Astrocyte (in vitro differentiated cells and primary cell): ENCODE data around the gene MIEF1. TPM values are rescaled to one million over a fixed set of nuclear protein-coding genes. Genes with fewer than 3 reads are reported as not detected.
A peak's percentile ranks its signal among the peaks of the same experiment; 100 is the strongest.

ENCODE experiments used
- DNase-seq: peaks from one replicate; pipeline ENCODE4 v3.0.0-alpha.2; 2010; ENCODE audit warnings: low read depth
- FAIRE-seq: peaks from 2 replicates; lab custom pipeline; 2011; peaks lifted over from hg19 to GRCh38; lab: Jason Lieb, UNC
- H2AFZ ChIP-seq: 2 replicates; pipeline ENCODE4 v1.6.0; 2012; ENCODE audit warnings: low read depth, low read length, inconsistent platforms
- H3K27ac ChIP-seq: 2 replicates; pipeline ENCODE4 v1.5.1; 2011; ENCODE audit warnings: low read depth, low read length, inconsistent platforms
- H3K27me3 ChIP-seq: 2 replicates; pipeline ENCODE4 v1.6.0; 2011; ENCODE audit warnings: low read length, inconsistent platforms; ENCODE audit not compliant: insufficient read depth
- H3K36me3 ChIP-seq: 2 replicates; pipeline ENCODE4 v1.5.1; 2011; ENCODE audit warnings: low read length, inconsistent platforms; ENCODE audit not compliant: insufficient read depth
- H3K4me1 ChIP-seq: 2 replicates; pipeline ENCODE4 v1.5.1; 2011; ENCODE audit warnings: low read length, inconsistent platforms; ENCODE audit not compliant: insufficient read depth
- H3K4me2 ChIP-seq: 2 replicates; pipeline ENCODE4 v1.6.0; 2012; ENCODE audit warnings: low read length, inconsistent platforms
- H3K4me3 ChIP-seq: 2 replicates; pipeline ENCODE4 v1.5.1; 2011; ENCODE audit warnings: low read depth, mild to moderate bottlenecking, low read length, inconsistent platforms; ENCODE audit not compliant: insufficient read depth
- H3K79me2 ChIP-seq: 2 replicates; pipeline ENCODE4 v1.6.0; 2012; ENCODE audit warnings: mild to moderate bottlenecking, low read length, inconsistent platforms; ENCODE audit not compliant: insufficient read depth
- H3K9ac ChIP-seq: 2 replicates; pipeline ENCODE4 v1.6.0; 2012; ENCODE audit warnings: mild to moderate bottlenecking, low read length, inconsistent platforms
- H3K9me3 ChIP-seq: 2 replicates; pipeline ENCODE4 v1.5.1; 2012; ENCODE audit warnings: low read depth, mild to moderate bottlenecking, low read length, inconsistent platforms; ENCODE audit not compliant: insufficient read depth
- H4K20me1 ChIP-seq: 2 replicates; pipeline ENCODE4 v1.6.0; 2012; ENCODE audit warnings: low read length, inconsistent platforms; ENCODE audit not compliant: insufficient read depth
- H3K27ac Mint-ChIP-seq: one replicate; pipeline ENCODE4 v1.8.0; 2021; ENCODE audit warnings: mild to moderate bottlenecking, mixed read lengths; ENCODE audit not compliant: unreplicated experiment
- H3K27me3 Mint-ChIP-seq: one replicate; pipeline ENCODE4 v1.8.0; 2021; ENCODE audit warnings: low read depth, mixed read lengths; ENCODE audit not compliant: unreplicated experiment
- H3K36me3 Mint-ChIP-seq: one replicate; pipeline ENCODE4 v1.8.0; 2021; ENCODE audit warnings: low read depth, mixed read lengths; ENCODE audit not compliant: unreplicated experiment
- H3K4me1 Mint-ChIP-seq: one replicate; pipeline ENCODE4 v1.8.0; 2021; ENCODE audit warnings: low read depth, mixed read lengths; ENCODE audit not compliant: unreplicated experiment
- H3K4me3 Mint-ChIP-seq: one replicate; pipeline ENCODE4 v1.8.0; 2021; ENCODE audit warnings: mild to moderate bottlenecking, moderate library complexity, mixed read lengths; ENCODE audit not compliant: unreplicated experiment
- H3K9me3 Mint-ChIP-seq: one replicate; pipeline ENCODE4 v1.8.0; 2021; ENCODE audit warnings: mild to moderate bottlenecking, mixed read lengths; ENCODE audit not compliant: unreplicated experiment
- CTCF ChIP-seq: IDR thresholded peaks from 2 replicates; pipeline ENCODE4 v1.5.1; 2011; ENCODE audit warnings: low read depth, mild to moderate bottlenecking, inconsistent platforms, low read length, moderate library complexity; ENCODE audit not compliant: insufficient read depth
- EZH2 ChIP-seq: IDR thresholded peaks from 2 replicates; pipeline ENCODE4 v1.6.1; 2012; ENCODE audit warnings: mild to moderate bottlenecking, low read length, inconsistent platforms; ENCODE audit not compliant: insufficient read depth
- total RNA-seq: library from RNA; stranded (reverse); gene quantifications from 2 replicates; pipeline ENCODE4 v1.2.1, GENCODE V29; 2021

MIEF1 gene
- total RNA-seq, 1 donor from 2014 or later, result 35.6 TPM

DNA sequence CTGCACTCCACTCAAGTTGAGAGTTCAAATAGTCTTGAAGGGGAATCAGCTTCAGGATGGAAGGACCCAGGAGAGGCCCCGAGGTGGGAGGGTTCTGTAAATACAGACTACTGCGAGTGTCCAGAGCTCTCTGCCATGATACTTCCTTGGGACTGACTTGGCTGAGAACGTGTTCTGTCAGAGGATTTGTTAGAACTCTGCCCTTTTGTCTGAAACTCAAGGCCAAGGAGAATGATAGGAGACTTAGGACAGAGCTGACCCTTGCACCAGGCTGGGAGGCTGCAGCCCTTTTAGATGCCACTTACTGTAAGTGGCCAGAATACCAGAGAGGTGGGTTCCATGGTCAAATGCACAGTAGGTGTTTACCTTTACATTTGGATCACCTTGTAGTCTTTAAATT is 15.4 kb downstream of the MIEF1 start:
- Mint-ChIP-seq H3K27me3 (no peaks in the 10 kb centered on the region), H3K4me3 (no peak overlapping the region), H3K9me3 (no peaks in the 10 kb centered on the region), H3K27ac (no peak overlapping the region), H3K4me1 (peaks cover 14% of the 10 kb centered on the region), H3K36me3 (peaks cover 28% of the 10 kb centered on the region)
- Histone ChIP-seq H3K4me3 (no peak overlapping the region), H3K79me2 (peaks cover 74% of the 10 kb centered on the region), H2AFZ (no peak overlapping the region), H3K36me3 (peaks cover 29% of the 10 kb centered on the region), H3K4me2 (no peak overlapping the region), H3K27ac (no peak overlapping the region), H3K27me3 (no peaks in the 10 kb centered on the region), H3K9ac (no peak overlapping the region), H3K9me3 (no peaks in the 10 kb centered on the region), H4K20me1 (peaks cover 49% of the 10 kb centered on the region), H3K4me1 (peaks cover 19% of the 10 kb centered on the region)
- FAIRE-seq (no peak), DNase-seq (no peak)
- TF ChIP-seq EZH2, result no peak
- no peak for TF ChIP-seq CTCF

DNA sequence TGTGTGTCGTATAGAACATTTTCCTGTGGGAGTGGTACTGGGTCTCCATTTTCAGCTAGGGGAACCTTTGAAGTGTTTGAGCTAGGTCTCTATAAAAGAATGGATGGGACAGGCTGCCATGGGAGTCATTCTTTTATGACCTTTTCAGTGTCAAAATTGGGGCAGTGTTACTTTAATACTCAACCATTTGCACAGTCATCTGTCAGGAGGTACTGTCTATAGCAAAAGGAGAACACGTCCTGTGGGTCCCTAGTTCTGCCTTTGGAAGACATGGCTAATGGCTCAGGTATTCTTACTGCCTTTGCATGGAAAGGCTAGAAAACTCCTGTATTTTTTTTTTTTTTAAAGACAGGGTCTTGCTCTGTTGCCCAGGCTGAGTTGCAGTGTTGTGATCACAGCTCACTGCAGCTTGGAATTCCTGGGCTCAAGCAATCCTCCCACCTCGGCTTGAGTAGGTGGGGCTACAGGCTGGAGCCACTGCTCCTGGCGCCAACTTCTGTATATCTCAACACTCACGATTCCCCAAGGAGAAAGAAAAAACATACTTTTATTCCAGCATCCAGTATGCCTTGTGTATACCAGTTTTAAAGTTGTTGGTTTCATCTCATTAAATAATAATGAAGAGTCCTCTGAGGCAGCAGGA is 16.2 kb downstream of the MIEF1 start:
- Mint-ChIP-seq H3K9me3 (no peaks in the 10 kb centered on the region), H3K27me3 (no peaks in the 10 kb centered on the region), H3K36me3 (peaks cover 35% of the 10 kb centered on the region), H3K4me3 (peak overlapping the region; percentile 93), H3K27ac (peak overlapping the region; percentile 100), H3K4me1 (peaks cover 16% of the 10 kb centered on the region)
- no peak for TF ChIP-seq EZH2
- TF ChIP-seq CTCF, result no peak
- Histone ChIP-seq H3K4me2 (peak overlapping the region; percentile 93), H3K9ac (peak overlapping the region; percentile 97), H3K79me2 (peaks cover 82% of the 10 kb centered on the region), H3K27ac (peak overlapping the region; percentile 98), H3K4me3 (peak overlapping the region; percentile 99), H3K36me3 (peaks cover 35% of the 10 kb centered on the region), H3K4me1 (peaks cover 23% of the 10 kb centered on the region), H3K9me3 (no peaks in the 10 kb centered on the region), H2AFZ (no peak overlapping the region), H3K27me3 (no peaks in the 10 kb centered on the region), H4K20me1 (peaks cover 56% of the 10 kb centered on the region)
- FAIRE-seq (no peak), DNase-seq (no peak)
